Fibroblast of mammary gland (primary cell): ENCODE results near the gene SMAP2.

Source experiments
- DNase-seq: peaks from one replicate; pipeline ENCODE4 v3.0.0-alpha.2; 2010; ENCODE audit warnings: low read depth
- H3K4me3 ChIP-seq: 2 replicates; pipeline ENCODE4 v1.5.1; 2011; ENCODE audit warnings: low read depth, mild to moderate bottlenecking, low read length, moderate library complexity; ENCODE audit not compliant: control insufficient read depth
- CTCF ChIP-seq: conservative IDR thresholded peaks from 2 replicates; pipeline ENCODE4 v1.5.1; 2011; ENCODE audit warnings: low read depth, low read length, inconsistent platforms; ENCODE audit not compliant: control insufficient read depth, insufficient read depth

The SMAP2 gene

DNA sequence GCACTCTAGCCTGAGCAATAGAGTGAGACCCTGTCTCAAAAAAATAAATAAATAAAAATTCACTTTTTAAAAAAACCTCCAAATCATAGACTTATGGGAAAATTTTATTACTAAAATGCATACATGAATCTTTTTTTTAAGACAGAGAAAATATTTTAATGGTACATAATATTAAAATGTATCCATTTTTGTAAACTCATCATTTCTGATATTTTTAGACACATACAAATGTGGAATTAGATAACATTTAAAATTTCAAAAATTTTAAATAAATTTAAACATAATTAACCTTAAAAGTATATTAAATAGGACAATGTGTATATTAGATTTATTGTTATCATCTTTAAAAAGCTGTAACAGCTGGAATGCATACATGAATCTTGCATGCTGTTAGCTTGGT is 33.9 kb downstream of the SMAP2 start:
- no peak for DNase-seq
- TF ChIP-seq CTCF: no peak
- no peak overlapping the region for H3K4me3 ChIP-seq

GRCh38 chr1:40409467-40409866 is 35.9 kb downstream of the SMAP2 start:
- no peak for TF ChIP-seq CTCF
- no peak for DNase-seq
- H3K4me3 ChIP-seq: no peak overlapping the region

- TF ChIP-seq CTCF: no peak
- no peak for DNase-seq
- no peak overlapping the region for H3K4me3 ChIP-seq
Observed at GRCh38 chr1:40411294-40411693, 37.8 kb downstream of the SMAP2 start.

- no peak for DNase-seq
Observed at GRCh38 chr1:40411843-40412242, 38.3 kb downstream of the SMAP2 start.

DNA sequence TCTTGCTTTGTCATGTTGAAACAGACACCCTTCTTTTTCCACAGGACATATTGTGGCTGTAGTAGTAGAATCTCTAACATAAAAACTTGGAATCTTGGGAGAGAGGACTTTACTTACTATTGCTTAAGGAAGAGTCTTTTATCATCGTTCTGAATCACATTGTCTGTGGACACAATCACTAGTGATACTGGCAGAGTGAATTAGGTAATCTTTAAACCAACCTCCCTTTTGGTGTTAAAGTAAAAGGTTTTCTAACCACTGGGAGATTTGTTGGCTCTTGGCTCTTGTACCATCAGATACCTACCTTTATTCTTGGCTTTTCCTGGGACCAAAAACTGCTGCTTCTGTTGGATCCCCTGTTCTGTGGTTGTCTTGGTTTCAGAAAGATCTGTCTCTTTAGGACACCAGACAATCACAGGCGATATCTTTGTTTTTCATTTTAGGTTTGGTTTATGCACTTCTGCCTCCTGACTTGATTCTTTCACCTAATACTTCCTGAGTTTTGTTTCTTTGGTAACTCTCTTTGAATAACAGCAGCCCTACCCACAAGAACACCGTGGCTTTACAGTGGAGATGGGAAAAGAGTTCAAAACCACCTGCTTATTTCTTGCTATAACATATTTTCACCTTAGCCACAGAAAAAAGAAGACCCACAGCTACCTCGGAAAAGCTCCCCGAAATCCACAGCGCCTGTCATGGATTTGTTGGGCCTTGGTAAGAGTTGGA is 40.2 kb downstream of the SMAP2 start:
- TF ChIP-seq CTCF: no peak
- DNase-seq: no peak
- no peak overlapping the region for H3K4me3 ChIP-seq

More at GRCh38 chr1:40411843-40412242, 38.3 kb downstream of the SMAP2 start:
- no peak overlapping the region for H3K4me3 ChIP-seq
- no peak for TF ChIP-seq CTCF

- TF ChIP-seq CTCF: no peak
- DNase-seq: no peak
- H3K4me3 ChIP-seq: no peak overlapping the region
Observed at GRCh38 chr1:40414331-40414730, 40.8 kb downstream of the SMAP2 start.

DNA sequence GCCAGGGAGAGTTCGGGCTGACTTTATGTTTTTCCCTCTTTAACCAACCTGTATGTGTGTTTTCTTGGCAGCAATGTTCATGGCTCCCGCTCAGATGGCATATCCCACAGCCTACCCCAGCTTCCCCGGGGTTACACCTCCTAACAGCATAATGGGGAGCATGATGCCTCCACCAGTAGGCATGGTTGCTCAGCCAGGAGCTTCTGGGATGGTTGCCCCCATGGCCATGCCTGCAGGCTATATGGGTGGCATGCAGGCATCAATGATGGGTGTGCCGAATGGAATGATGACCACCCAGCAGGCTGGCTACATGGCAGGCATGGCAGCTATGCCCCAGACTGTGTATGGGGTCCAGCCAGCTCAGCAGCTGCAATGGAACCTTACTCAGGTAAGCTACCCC is 43.2 kb downstream of the SMAP2 start:
- DNase-seq: no peak
- TF ChIP-seq CTCF: no peak
- no peak overlapping the region for H3K4me3 ChIP-seq
